ENCODE measurements around the gene JCAD.
A peak's percentile ranks its signal among the peaks of the same experiment; 100 is the strongest.
"Not testable (repeated sequence)": the region's sequence is repeated elsewhere in the genome, so short reads cannot be mapped to it uniquely, and the experiment has no call there.

Gene JCAD

DNA sequence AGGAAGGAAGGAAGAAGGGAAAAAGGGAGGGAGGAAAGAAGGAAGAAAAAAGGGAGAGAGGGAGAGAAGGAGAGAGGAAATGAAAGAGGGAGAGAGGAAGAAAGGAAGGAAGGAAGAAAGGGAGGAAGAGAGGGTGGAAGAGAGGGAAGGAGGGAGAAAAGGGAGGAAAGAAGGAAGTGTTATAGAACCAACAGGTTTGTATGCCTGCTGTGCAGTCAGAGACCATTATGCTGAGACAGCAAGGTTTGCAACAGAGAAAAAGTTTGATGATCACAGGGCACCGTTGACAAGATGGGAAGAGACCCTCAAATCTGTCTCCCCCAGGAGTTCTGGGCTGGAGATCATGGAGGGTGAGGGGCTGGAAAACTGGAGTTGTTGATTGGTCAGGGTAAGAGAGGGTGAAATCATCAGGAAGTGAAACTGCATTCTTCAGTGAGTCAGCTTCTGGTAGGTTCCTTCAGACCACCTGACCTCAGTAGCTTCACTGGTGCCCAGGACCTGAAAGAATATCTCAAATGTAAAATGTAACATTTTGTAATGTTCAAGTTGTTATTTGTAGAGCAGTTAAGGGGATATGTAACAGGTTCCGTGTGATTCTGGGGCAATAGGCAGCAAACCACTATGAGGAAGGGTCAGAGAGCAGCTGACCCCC is 76.3 kb downstream of the JCAD start:
- no peak for DNase-seq (ENCODE audit: low read depth)

DNA sequence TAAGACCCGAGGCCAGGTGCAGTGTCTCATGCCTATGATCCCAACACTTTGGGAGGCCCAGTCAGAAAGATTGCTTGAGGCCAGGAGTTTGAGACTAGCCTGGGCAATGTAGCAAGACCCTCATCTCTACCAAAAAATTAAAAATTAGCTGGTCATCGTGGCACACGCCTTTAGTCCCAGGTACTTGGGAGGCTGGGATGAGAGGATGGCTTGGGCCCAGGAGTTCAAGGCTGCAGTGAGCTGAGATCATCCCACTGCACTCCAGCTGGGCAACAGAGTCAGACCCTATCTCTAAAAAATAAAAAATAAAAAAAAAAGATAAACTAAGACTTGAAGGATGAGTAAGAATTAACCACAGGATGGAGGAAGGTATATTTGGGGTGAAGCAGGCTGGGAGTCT is 77.9 kb downstream of the JCAD start:
- DNase-seq (ENCODE audit: low read depth): no peak

DNA sequence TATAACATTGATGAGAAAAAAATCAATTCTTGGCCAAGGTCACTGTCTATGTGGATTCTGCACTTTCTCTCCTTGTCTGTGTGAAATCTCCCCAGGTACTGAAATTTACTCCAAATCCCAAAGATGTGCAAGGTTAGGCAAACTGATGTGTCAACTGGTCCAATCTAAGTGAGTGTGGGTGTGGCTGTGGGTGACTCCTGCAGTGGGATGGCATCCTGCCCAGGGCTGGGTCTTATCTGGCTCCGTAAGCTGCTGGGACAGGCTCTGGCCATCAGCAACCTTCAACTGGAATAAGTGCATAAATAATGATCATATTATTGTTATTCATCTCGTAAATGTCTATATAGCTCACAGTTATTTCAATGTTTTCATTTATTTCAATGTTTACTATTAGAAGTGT is 79.3 kb downstream of the JCAD start:
- peak; percentile 34 for DNase-seq (ENCODE audit: low read depth)

DNA sequence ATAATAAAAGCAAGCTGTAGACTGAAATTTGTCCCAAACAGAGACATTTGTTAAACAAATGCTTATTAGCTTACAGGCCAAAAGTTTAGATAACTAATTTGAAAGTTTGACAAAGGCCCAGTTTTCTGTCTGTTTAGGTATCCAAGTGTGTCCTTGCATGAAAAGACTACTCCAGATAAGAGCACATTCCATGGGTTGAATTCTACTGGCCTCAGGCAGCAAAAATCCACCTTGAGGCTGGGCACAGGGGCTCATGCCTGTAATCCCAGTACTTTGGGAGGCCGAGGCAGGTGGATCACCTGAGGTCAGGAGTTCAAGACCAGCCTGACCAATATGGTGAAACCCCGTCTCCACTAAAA is 80.0 kb downstream of the JCAD start:
- not testable (repeated sequence) for DNase-seq (ENCODE audit: low read depth)

DNA sequence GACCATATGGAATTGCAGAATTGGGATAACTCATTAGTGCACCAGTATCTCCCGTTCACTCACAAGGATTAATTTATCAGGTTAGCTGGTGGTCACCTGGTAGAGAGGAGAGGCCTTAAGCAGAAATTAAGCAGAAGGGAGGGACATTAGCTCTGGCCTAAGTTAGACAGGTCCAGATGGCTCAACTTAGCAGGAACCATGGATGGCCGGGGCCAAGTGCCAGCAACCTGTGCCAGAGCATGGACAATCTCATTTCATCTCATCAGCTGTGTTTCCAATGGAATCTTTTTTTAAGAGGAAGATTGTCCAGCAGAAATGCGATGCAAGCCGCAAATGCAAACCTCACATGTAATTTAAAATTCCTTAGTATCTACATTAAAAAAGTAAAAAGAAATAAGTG is 82.2 kb downstream of the JCAD start:
- DNase-seq (ENCODE audit: low read depth): no peak

DNA sequence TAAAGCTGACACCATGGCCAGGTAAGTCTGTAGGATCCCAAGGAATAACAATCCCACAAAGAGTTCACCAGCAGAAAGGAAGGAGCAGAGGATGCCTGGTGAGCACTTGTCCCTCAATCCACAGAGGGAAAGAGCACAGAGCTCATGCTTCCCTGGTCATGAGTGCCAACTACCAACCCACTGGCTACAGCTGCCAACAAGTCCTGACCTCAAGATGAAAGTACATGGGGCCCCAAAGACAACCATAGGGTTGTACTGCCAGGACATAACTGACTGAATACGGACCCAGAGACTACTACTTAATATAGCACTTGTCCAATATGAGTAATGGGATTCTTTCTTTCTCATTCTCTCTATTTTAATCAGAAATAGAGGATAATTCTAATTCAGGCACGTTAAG is 83.3 kb downstream of the JCAD start:
- no peak for DNase-seq (ENCODE audit: low read depth)

DNA sequence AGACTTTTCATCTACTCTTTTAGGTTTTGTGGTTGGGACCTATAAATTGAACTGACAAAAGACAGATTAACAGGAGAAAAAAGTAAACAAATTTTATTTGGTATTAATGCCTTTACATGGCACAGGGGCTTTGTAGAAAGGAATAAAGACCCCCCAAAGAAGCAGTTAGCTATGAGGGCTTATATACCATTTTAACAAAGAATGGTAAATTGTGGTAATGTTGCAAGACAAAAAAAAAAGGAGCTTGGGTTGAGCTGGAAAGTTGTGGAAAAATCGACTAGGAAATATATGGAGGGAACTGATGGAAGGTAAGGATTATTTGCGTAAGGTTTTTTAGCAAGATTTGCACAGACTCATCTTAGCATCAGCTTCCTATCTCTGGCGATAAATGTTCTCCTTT is 84.6 kb downstream of the JCAD start:
- DNase-seq (ENCODE audit: low read depth): no peak

DNA sequence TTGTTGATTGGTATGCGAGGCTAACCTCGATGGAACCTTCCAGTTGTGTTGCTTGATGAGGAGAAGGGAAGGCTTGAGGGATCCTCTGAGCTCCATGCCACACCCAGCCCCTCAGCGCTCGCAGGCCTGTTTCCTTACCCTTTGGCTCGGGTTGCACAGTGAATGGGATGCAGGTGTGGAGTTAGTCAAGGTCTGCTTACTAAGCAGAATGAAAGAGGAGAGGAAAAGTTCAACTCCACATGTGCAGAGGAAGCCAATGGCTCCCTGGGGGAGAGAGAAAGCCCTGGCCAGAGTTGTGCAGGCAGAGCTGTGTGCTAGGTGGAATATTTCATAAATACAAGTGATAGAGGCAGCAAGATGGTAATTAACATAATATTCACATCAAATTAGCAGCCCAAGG is 85.5 kb downstream of the JCAD start:
- no peak for DNase-seq (ENCODE audit: low read depth)

DNA sequence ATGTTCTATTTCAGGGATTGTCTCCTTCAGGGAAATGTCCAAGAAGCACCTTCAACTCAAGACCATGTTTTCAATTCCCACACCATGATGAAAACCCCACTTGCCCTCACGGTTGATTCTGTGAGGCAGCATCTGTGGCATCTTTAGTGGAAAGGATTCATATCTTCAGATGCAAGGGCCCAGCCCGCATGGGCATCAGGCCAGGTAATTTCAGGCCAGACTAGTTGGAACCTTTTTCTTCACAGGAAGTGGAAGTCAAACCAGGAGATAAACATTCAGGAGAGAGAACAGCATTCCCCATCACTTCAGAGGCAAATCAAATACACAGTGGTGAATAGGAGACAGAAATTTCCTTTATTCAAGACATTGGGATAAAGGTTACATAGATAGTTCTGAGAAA is 88.8 kb downstream of the JCAD start:
- peak; percentile 31 for DNase-seq (ENCODE audit: low read depth)

DNA sequence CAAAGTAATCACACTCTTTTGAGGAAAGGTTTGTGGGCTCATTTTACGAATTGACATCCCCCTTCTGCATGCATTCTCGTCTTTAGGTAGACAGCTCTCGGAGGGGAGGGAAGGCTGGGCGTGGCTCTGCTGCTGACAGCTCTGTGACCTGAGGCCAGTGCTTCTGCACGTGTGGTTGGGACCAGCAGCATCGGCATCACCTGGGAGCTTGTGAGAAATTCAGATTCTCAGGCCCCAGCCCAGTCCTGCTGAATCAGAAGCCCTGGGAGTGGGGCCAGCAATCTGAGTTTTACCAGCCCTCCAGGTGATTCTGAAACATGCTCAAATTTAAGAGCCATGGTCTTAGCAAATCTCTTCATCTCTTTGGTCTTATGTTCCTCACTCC is 89.4 kb downstream of the JCAD start:
- no peak for DNase-seq (ENCODE audit: low read depth)

DNA sequence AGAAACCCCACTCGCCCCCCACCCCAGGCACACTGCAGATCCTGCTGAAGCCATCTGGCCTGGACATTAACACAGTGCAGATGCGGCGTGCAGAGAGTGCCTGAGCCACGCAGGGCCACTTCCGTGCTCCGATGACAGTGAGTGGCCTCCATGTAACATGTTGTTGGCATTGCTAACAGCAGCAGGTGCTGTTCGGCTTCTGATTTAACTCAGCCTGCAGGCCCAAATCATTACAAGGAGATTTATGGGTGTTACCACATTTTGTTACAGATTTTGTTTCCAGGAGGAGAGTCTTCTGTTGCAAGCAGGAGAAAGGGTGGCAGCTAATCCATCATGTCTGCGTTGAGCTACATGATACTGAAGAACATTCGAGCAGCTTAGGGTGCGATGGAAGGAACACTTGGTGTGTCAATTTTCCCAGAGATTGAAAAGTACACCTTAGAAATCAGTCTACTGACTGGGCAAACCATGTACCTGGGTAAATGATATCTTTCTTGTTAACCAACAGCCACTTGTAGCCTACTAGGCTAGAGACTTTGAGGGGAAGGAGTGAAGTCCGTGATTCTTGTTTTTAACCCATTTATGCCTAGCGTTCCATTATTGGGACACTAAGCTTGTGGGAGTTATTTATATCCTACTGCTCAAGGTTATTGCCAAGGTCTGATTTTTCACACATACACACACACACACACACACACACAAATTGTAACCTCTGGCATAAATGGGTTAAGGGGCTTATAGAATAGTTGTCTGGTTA is 90.0 kb downstream of the JCAD start:
- DNase-seq (ENCODE audit: low read depth): no peak

DNA sequence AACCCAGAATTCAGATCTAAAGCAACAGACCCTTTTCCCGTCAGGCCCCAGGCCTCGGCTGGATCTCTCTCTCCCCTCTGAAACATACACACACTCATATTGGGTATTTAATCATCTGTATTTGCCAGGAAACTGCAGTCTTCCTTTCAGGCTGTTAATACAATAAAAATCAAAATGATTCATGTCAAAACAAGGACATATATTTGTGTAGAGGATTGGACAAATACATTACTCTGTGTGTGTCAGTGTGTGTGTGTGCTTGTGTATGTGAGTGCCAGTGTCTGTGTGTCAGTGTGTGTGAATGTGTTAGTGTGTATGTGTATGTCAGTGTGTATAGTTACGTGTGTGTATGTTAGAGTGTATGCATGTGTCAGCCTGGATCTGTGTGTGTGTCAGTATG is 90.8 kb downstream of the JCAD start:
- no peak for DNase-seq (ENCODE audit: low read depth)

DNA sequence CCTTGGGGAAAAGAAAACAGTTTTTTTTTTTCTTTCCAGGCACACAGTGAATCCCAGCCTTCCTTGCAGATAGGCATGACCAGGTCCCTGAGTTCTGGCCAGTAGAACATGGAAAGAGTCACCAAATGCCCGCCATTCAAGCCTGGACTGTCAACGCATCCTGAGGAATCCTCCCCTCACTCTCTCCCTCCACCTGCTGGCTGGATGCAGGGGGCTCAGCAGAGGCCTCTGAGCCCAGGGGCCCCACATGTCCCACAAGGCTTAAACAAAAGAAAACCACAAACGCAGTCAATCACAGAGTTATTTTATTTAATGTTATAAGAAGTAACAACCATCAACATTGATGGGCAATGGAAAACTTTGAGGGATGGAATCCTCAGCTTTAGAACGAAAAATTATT is 93.1 kb downstream of the JCAD start:
- no peak for DNase-seq (ENCODE audit: low read depth)
